HepG2 (cell line): ENCODE measurements around the gene SNED1. TPM values are rescaled to one million over a fixed set of nuclear protein-coding genes. Genes with fewer than 3 reads are reported as not detected.

Source experiments
- ATAC-seq: fragments of 200-7000 bp; cut with Tn5 transposase; 3 replicates; pipeline ENCODE4 v1.9.1; 2020; ENCODE audit warnings: mild to moderate bottlenecking, moderate library complexity
- BruUV-seq: library from RNA; stranded (reverse); fragments of 400-500 nt; replicated peaks from 2 replicates; lab custom pipeline; 2021; lab: Mats Ljungman, UMichigan
- CTCF ChIA-PET: fragments of 300-600 bp; formaldehyde crosslinking; extraction: SDS; loops from one replicate; lab custom pipeline; 2021; ENCODE audit warnings: low total read pairs, inconsistent platforms, low intra/inter-chr PET ratio; lab: Yijun Ruan, JAX
- POLR2A ChIA-PET: fragments of 350-600 bp; sonication (Branson Sonifier 250); formaldehyde crosslinking; loops from one replicate; lab custom pipeline; 2020; ENCODE audit warnings: antibody characterized with exemption, inconsistent platforms; lab: Yijun Ruan, JAX
- DNase-seq: peaks from one replicate; pipeline ENCODE4 v3.0.0-alpha.2; 2015; ENCODE audit warnings: low spot score
- FAIRE-seq: peaks from 3 replicates; lab custom pipeline; 2011; peaks lifted over from hg19 to GRCh38; lab: Jason Lieb, UNC
- H2AFZ ChIP-seq: one replicate; pipeline ENCODE4 v1.6.1; 2011; ENCODE audit warnings: low read length, inconsistent platforms
- H3K27ac ChIP-seq: fragments of 300-600 bp; 3 replicates; pipeline ENCODE4 v1.8.0; 2011; ENCODE audit warnings: mixed run types, mild to moderate bottlenecking, mixed read lengths, low read length, inconsistent platforms; ENCODE audit not compliant: insufficient read depth; ENCODE audit errors: extremely low read length
- H3K27me3 ChIP-seq, 2 experiments: fragments of 200-600 bp in 1 of 2; 2 replicates in 1 of 2; 3 replicates in 1 of 2; pipeline versions ENCODE4 v1.6.0 to v1.8.0; 2011; ENCODE audit warnings: low read length in 2 of 2, mild to moderate bottlenecking in 2 of 2, moderate library complexity in 2 of 2, inconsistent platforms in 1 of 2; ENCODE audit not compliant: insufficient read depth in 2 of 2, control insufficient read depth in 1 of 2
- H3K36me3 ChIP-seq, 2 experiments: fragments of 200-600 bp in 1 of 2; replicated peaks in 1 of 2; 2 replicates in 1 of 2; 3 replicates in 1 of 2; pipeline versions ENCODE4 v1.5.1 to v1.8.0; 2011; ENCODE audit warnings: low read length in 2 of 2, inconsistent platforms in 1 of 2; ENCODE audit not compliant: insufficient read depth in 2 of 2, control insufficient read depth in 1 of 2
- H3K4me1 ChIP-seq: 2 replicates; pipeline ENCODE4 v1.5.1; 2012; ENCODE audit warnings: low read length, inconsistent platforms; ENCODE audit not compliant: insufficient read depth
- H3K4me2 ChIP-seq: 2 replicates; pipeline ENCODE4 v1.6.0; 2011; ENCODE audit warnings: low read depth, low read length, inconsistent platforms
- H3K4me3 ChIP-seq, 3 experiments: fragments of 200-600 bp in 1 of 3; sonication (generic), shearing (Covaris generic) in 1 of 3; replicated peaks in 1 of 3; 2 replicates each; pipeline ENCODE4 v1.5.1; 2011 to 2016; ENCODE audit warnings: low read length in 3 of 3, inconsistent platforms in 2 of 3, low read depth in 2 of 3, mild to moderate bottlenecking in 2 of 3, control low read depth in 1 of 3, mixed read lengths in 1 of 3; ENCODE audit not compliant: insufficient read depth in 1 of 3
- H3K79me2 ChIP-seq: one replicate; pipeline ENCODE4 v1.6.1; 2011; ENCODE audit warnings: low read length, inconsistent platforms; ENCODE audit not compliant: insufficient read depth
- H3K9ac ChIP-seq: 2 replicates; pipeline ENCODE4 v1.6.0; 2011; ENCODE audit warnings: mild to moderate bottlenecking, low read depth, low read length, inconsistent platforms; ENCODE audit not compliant: insufficient read depth
- H3K9me3 ChIP-seq: 2 replicates; pipeline ENCODE4 v1.5.1; 2012; ENCODE audit warnings: mild to moderate bottlenecking, low read length
- H4K20me1 ChIP-seq: 2 replicates; pipeline ENCODE4 v1.6.0; 2011; ENCODE audit warnings: inconsistent platforms, mild to moderate bottlenecking, low read length, moderate library complexity; ENCODE audit not compliant: insufficient read depth
- FOXP1 ChIP-seq, 2 experiments: fragments of 450-650 bp in 1 of 2; IDR thresholded peaks; 2 replicates each; pipeline ENCODE4 v1.6.1; 2017 to 2018; ENCODE audit warnings: antibody characterized with exemption in 1 of 2
- GTF2F1 ChIP-seq: fragments of 150-350 bp; IDR thresholded peaks from 2 replicates; pipeline ENCODE4 v1.6.1; 2014; ENCODE audit warnings: low read length
- MATR3 ChIP-seq: sonication (generic); formaldehyde crosslinking; IDR thresholded peaks from 2 replicates; pipeline ENCODE4 v1.4.0; 2020; ENCODE audit warnings: missing genetic modification reagents
- MAZ ChIP-seq, 2 experiments: sonication (generic) in 1 of 2; formaldehyde crosslinking in 1 of 2; IDR thresholded peaks; 2 replicates each; pipeline versions ENCODE4 v1.5.0 to v1.6.1; 2012 to 2020; ENCODE audit warnings: low read depth in 2 of 2, mild to moderate bottlenecking in 2 of 2, borderline replicate concordance in 1 of 2, improper control_type of control experiment in 1 of 2, low read length in 1 of 2, missing genetic modification reagents in 1 of 2, moderate library complexity in 1 of 2
- NCOR1 ChIP-seq: fragments of 200-600 bp; sonication (generic); IDR thresholded peaks from 2 replicates; pipeline ENCODE4 v1.7.0; 2017; ENCODE audit warnings: antibody characterized with exemption, low read length, borderline replicate concordance
- NONO ChIP-seq, 2 experiments: fragments of 450-650 bp in 1 of 2; sonication (generic) in 1 of 2; formaldehyde crosslinking in 1 of 2; IDR thresholded peaks in 1 of 2; conservative IDR thresholded peaks in 1 of 2; 2 replicates each; pipeline versions ENCODE4 v1.6.1 to v1.8.0; 2017 to 2022; ENCODE audit warnings: mild to moderate bottlenecking in 1 of 2, missing genetic modification reagents in 1 of 2, moderate library complexity in 1 of 2
- NR1H2 ChIP-seq: sonication (generic); formaldehyde crosslinking; IDR thresholded peaks from 2 replicates; pipeline ENCODE4 v1.8.1; 2022; ENCODE audit warnings: low read depth, missing genetic modification reagents, borderline replicate concordance
- ZNF430 ChIP-seq: sonication (generic); formaldehyde crosslinking; IDR thresholded peaks from 2 replicates; pipeline ENCODE4 v1.9.0; 2021; ENCODE audit warnings: mild to moderate bottlenecking, missing genetic modification reagents
- ZNF577 ChIP-seq: sonication (generic); formaldehyde crosslinking; IDR thresholded peaks from 2 replicates; pipeline ENCODE4 v1.4.0; 2020; ENCODE audit warnings: mild to moderate bottlenecking, low read depth, missing genetic modification reagents, borderline replicate concordance
- ZNF839 ChIP-seq: sonication (generic); formaldehyde crosslinking; IDR thresholded peaks from 2 replicates; pipeline ENCODE4 v1.4.0; 2020; ENCODE audit warnings: missing genetic modification reagents, mild to moderate bottlenecking, borderline replicate concordance
- WGBS: methylation state at CpG from one replicate; pipeline ENCODE4 v1.1.6; 2017; ENCODE audit warnings: low lambda C conversion rate; 5-methylcytosine and 5-hydroxymethylcytosine counted together
- in situ Hi-C: cut with HindIII; loops from 2 replicates; pipeline ENCODE4 v1.10.0; 2017; ENCODE audit warnings: low pct_unique_long_range_greater_than_20kb; ENCODE audit not compliant: extremely low pct_ligation_motif_present
- intact Hi-C: fragments of 100-400 bp; cut with micrococcal nuclease; formaldehyde crosslinking; loops from one replicate; pipeline ENCODE4 v1.10.0; 2022; ENCODE audit not compliant: unreplicated experiment
- polyA plus RNA-seq, 8 experiments: library from polyadenylated mRNA; depleted of rRNA in 3 of 8; stranded (reverse) in 7 of 8; unstranded in 1 of 8; fragments of >200 nt; fragmentation: Illumina TruSeq in 4 of 8; extraction: Trizol in 4 of 8; gene quantifications; 2 replicates each; pipeline versions ENCODE4 v1.2.1 to v1.2.3, GENCODE V29; 2011 to 2016; ENCODE audit warnings: low read depth in 4 of 8, missing spikeins in 1 of 8, mixed read lengths in 1 of 8; ENCODE audit not compliant: insufficient read depth in 1 of 8
- total RNA-seq, 5 experiments: library from RNA; depleted of rRNA; stranded (reverse); fragments of >200 nt; fragmentation: Illumina TruSeq; extraction: Trizol; gene quantifications; 2 replicates each; pipeline ENCODE4 v1.2.3, GENCODE V29; 2016; ENCODE audit warnings: low read depth in 1 of 5
- TF ChIP-seq, protein P1 (sequence below): sonication (generic); formaldehyde crosslinking; IDR thresholded peaks from 2 replicates; pipeline ENCODE4 v1.5.0; 2020; ENCODE audit warnings: mild to moderate bottlenecking, missing genetic modification reagents, borderline replicate concordance
- TF ChIP-seq, protein P2 (sequence below): sonication (generic); formaldehyde crosslinking; IDR thresholded peaks from 2 replicates; pipeline ENCODE4 v1.8.0; 2022; ENCODE audit warnings: missing genetic modification reagents, low read depth, mild to moderate bottlenecking, borderline replicate concordance
- TF ChIP-seq, protein P3 (sequence below): IDR thresholded peaks from 2 replicates; pipeline ENCODE4 v1.6.1; 2016
- TF ChIP-seq, protein P4 (sequence below): sonication (generic); formaldehyde crosslinking; IDR thresholded peaks from 2 replicates; pipeline ENCODE4 v1.8.1; 2023; ENCODE audit warnings: mild to moderate bottlenecking, inconsistent platforms, moderate library complexity, missing genetic modification reagents, borderline replicate concordance

The SNED1 gene
- total and polyA plus RNA-seq, 2 of the 13 experiments (the other 11 are each of a cell fraction or from before 2014, with no cell fraction given), result 0.15 to 0.65 TPM

DNA sequence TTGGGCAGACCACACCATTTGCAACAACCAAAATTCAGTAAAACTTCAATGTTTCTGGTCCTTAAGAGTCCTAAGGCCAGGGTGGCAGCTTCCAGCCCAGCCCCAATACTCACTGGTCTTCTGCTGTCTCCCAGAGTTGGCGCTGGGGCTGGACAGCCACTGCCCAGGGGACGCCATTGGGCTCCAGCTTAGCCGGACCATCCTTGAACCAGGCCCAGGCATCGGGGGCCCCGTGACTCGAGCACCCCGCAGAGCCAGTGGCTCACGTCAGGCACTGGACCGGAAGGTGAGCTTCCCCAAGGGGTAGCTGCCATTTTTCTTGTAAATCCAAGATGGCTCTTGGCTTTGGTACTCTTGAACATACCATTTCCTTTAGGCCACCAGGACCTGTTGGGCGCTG is 21.8 kb downstream of the SNED1 start:
- intact Hi-C loops, result no loop called here
- 58% methylated on average over 4 of the region's 10 CpGs for WGBS
- DNase-seq (no peak), ATAC-seq (no peak), FAIRE-seq (no peak)
- Histone ChIP-seq H2AFZ (no peak overlapping the region), H3K9me3 (peaks cover 9% of the 10 kb centered on the region), H3K27me3 (no peaks in the 10 kb centered on the region), H3K4me2 (no peak overlapping the region), H3K4me3 (no peak overlapping the region), H3K36me3 (no peaks in the 10 kb centered on the region), H4K20me1 (no peaks in the 10 kb centered on the region), H3K27ac (no peak overlapping the region), H3K79me2 (no peaks in the 10 kb centered on the region), H3K9ac (no peak overlapping the region), H3K4me1 (no peaks in the 10 kb centered on the region)
- no TSS peak for BruUV-seq
- TF ChIP-seq, protein P1, sequence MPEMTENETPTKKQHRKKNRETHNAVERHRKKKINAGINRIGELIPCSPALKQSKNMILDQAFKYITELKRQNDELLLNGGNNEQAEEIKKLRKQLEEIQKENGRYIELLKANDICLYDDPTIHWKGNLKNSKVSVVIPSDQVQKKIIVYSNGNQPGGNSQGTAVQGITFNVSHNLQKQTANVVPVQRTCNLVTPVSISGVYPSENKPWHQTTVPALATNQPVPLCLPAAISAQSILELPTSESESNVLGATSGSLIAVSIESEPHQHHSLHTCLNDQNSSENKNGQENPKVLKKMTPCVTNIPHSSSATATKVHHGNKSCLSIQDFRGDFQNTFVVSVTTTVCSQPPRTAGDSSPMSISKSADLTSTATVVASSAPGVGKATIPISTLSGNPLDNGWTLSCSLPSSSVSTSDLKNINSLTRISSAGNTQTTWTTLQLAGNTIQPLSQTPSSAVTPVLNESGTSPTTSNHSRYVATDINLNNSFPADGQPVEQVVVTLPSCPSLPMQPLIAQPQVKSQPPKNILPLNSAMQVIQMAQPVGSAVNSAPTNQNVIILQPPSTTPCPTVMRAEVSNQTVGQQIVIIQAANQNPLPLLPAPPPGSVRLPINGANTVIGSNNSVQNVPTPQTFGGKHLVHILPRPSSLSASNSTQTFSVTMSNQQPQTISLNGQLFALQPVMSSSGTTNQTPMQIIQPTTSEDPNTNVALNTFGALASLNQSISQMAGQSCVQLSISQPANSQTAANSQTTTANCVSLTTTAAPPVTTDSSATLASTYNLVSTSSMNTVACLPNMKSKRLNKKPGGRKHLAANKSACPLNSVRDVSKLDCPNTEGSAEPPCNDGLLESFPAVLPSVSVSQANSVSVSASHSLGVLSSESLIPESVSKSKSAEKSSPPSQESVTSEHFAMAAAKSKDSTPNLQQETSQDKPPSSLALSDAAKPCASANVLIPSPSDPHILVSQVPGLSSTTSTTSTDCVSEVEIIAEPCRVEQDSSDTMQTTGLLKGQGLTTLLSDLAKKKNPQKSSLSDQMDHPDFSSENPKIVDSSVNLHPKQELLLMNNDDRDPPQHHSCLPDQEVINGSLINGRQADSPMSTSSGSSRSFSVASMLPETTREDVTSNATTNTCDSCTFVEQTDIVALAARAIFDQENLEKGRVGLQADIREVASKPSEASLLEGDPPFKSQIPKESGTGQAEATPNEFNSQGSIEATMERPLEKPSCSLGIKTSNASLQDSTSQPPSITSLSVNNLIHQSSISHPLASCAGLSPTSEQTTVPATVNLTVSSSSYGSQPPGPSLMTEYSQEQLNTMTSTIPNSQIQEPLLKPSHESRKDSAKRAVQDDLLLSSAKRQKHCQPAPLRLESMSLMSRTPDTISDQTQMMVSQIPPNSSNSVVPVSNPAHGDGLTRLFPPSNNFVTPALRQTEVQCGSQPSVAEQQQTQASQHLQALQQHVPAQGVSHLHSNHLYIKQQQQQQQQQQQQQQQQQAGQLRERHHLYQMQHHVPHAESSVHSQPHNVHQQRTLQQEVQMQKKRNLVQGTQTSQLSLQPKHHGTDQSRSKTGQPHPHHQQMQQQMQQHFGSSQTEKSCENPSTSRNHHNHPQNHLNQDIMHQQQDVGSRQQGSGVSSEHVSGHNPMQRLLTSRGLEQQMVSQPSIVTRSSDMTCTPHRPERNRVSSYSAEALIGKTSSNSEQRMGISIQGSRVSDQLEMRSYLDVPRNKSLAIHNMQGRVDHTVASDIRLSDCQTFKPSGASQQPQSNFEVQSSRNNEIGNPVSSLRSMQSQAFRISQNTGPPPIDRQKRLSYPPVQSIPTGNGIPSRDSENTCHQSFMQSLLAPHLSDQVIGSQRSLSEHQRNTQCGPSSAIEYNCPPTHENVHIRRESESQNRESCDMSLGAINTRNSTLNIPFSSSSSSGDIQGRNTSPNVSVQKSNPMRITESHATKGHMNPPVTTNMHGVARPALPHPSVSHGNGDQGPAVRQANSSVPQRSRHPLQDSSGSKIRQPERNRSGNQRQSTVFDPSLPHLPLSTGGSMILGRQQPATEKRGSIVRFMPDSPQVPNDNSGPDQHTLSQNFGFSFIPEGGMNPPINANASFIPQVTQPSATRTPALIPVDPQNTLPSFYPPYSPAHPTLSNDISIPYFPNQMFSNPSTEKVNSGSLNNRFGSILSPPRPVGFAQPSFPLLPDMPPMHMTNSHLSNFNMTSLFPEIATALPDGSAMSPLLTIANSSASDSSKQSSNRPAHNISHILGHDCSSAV (CRISPR knock-in tag), result no peak
- TF ChIP-seq, protein P2, sequence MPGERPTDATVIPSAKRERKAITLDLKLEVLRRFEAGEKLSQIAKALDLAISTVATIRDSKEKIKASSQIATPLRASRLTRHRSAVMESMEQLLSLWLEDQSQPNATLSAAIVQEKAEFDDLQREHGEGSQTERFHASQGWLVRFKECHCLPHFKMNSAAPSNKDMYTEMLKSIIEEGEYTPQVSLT, result no peak
- TF ChIP-seq NCOR1, result no peak
- TF ChIP-seq NONO (IDR thresholded peaks at IDR 0.05), result no peak
- TF ChIP-seq NONO (CRISPR knock-in tag; conservative IDR thresholded peaks at IDR 0.05), result no peak
- TF ChIP-seq ZNF577 (CRISPR knock-in tag), result no peak
- TF ChIP-seq NR1H2 (CRISPR knock-in tag), result no peak
- TF ChIP-seq MATR3, result no peak
- TF ChIP-seq, protein P3, sequence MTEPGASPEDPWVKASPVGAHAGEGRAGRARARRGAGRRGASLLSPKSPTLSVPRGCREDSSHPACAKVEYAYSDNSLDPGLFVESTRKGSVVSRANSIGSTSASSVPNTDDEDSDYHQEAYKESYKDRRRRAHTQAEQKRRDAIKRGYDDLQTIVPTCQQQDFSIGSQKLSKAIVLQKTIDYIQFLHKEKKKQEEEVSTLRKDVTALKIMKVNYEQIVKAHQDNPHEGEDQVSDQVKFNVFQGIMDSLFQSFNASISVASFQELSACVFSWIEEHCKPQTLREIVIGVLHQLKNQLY (CRISPR knock-in tag), result no peak
- no peak for TF ChIP-seq MAZ (IDR thresholded peaks at IDR 0.05; ENCODE audit: borderline replicate concordance, low read depth, low read length)
- no peak for TF ChIP-seq MAZ (CRISPR knock-in tag; IDR thresholded peaks at IDR 0.05; ENCODE audit: low read depth)
- TF ChIP-seq FOXP1 (IDR thresholded peaks at IDR 0.05), result no peak
- no peak for TF ChIP-seq FOXP1 (CRISPR knock-in tag; IDR thresholded peaks at IDR 0.05)
- TF ChIP-seq GTF2F1, result no peak
- TF ChIP-seq ZNF430 (CRISPR knock-in tag), result no peak
- no peak for TF ChIP-seq ZNF839 (CRISPR knock-in tag)
- TF ChIP-seq, protein P4, sequence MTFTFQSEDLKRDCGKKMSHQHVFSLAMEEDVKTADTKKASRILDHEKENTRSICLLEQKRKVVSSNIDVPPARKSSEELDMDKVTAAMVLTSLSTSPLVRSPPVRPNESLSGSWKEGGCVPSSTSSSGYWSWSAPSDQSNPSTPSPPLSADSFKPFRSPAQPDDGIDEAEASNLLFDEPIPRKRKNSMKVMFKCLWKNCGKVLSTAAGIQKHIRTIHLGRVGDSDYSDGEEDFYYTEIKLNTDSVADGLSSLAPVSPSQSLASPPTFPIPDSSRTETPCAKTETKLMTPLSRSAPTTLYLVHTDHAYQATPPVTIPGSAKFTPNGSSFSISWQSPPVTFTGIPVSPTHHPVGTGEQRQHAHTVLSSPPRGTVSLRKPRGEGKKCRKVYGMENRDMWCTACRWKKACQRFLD, result no peak
- ChIA-PET CTCF (no interaction called here), POLR2A (no interaction called here)
- in situ Hi-C loops, result no loop called here
